T-helper 2 cell treated with Interferon-gamma antibody and Interleukin-4, amounts not matched to agents 5 μg/mL and 100 μg/mL, for 36 hours (primary cell): ENCODE results near the gene C14orf180.
"Not testable (repeated sequence)": the region's sequence is repeated elsewhere in the genome, so short reads cannot be mapped to it uniquely, and the experiment has no call there.

Source experiments
- DNase-seq: peaks from one replicate; pipeline ENCODE4 v3.0.0; 2021; ENCODE audit warnings: low spot score
- H3K27ac Mint-ChIP-seq: one replicate; pipeline ENCODE4 v1.8.0; 2021; ENCODE audit warnings: mild to moderate bottlenecking, mixed read lengths
- H3K27me3 Mint-ChIP-seq: one replicate; pipeline ENCODE4 v1.8.0; 2021; ENCODE audit warnings: low read depth, mixed read lengths
- H3K36me3 Mint-ChIP-seq: one replicate; pipeline ENCODE4 v1.8.0; 2021; ENCODE audit warnings: low read depth, mixed read lengths
- H3K4me1 Mint-ChIP-seq: one replicate; pipeline ENCODE4 v1.8.0; 2021; ENCODE audit warnings: low read depth, mixed read lengths
- H3K4me3 Mint-ChIP-seq: one replicate; pipeline ENCODE4 v1.8.0; 2022; ENCODE audit warnings: mild to moderate bottlenecking, moderate library complexity, mixed read lengths
- H3K9me3 Mint-ChIP-seq: one replicate; pipeline ENCODE4 v1.8.0; 2021; ENCODE audit warnings: mixed read lengths

The C14orf180 gene

DNA sequence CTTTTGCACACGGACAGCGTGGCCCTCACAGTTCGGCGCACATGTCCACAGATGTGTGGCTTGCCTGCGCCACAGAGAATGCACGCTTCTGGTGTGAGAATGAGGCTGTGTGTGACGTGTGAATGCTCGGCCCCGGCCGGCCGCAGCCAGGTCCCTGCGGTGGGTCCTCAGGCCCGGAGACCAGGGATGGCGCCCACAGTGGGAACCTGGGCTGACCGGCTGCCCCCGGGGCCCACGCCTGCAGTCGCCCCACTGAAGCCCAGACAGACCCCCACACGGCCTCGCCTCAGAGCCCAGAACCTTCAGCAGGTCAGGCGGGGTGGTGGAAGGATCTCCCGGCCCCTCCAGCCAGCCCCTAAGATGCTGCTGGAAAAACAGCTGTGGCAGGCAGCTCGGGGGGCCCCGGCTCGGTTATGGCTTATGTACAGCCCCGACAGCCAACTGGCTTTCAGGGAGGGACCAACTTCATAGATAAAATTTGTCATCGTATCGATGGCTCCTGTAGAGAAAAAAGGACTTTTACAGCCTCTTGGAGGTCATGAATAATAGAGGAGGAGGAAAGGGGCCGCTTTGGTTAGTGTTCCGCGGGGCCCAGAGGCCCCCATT, 4.5 kb upstream of the C14orf180 start:
- DNase-seq, result no peak
- Mint-ChIP-seq H3K27ac (no peak overlapping the region), H3K36me3 (no peaks in the 10 kb centered on the region), H3K9me3 (no peaks in the 10 kb centered on the region), H3K4me1 (no peaks in the 10 kb centered on the region), H3K4me3 (no peak overlapping the region), H3K27me3 (no peaks in the 10 kb centered on the region)

DNA sequence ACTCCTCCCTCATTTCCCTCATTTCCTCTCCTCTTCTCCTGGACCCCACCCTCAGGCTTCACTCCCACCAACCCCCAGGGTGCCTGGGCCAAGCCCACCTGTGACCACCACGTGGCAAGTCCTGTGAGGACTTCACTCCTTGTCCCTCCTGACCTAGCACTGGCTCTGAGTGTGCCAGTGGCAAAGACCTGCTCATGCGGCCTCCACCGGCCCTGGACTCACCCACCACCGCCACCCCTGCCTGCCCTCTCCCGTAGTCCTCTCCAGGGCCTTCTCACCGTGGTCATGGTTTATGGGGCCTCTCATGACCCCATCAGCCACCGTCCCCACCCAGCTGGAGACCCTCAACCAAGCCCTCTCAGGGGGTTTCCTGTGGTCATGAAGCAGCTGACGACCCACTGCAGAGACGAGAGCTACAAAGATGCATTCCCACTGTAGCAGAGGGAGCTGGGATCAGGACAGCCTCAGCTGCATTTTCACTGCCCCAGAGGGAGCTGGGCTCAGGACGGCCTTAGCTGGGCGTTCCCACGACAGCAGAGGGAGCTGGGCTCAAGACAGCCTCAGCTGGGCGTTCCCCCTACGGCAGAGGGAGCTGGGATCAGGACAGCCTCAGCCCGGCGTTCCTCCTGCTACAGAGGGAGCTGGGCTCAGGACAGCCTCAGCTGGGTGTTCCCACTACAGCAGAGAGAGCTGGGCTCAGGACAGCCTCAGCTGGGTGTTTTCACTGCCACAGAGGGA, 3.2 kb upstream of the C14orf180 start:
- Mint-ChIP-seq H3K4me3 (no peak overlapping the region), H3K36me3 (no peaks in the 10 kb centered on the region), H3K4me1 (no peaks in the 10 kb centered on the region), H3K9me3 (no peaks in the 10 kb centered on the region), H3K27me3 (no peaks in the 10 kb centered on the region), H3K27ac (no peak overlapping the region)
- DNase-seq, result no peak

DNA sequence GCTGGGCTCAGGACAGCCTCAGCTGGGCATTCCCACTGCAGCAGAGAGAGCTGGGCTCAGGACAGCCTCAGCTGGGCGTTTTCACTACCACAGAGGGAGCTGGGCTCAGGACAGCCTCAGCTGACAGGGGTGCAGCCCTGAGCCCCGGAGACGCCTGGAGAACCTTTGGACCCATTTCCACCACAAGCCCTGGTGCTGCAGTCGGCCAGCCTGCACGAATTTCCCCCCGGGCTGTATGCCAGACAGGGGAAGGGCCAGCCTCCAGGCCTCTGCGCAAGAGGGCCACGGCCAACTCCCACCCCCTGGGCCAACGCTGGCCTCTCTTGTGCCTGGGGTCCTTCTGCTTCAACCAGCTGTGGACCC, 2.6 kb upstream of the C14orf180 start:
- H3K36me3 Mint-ChIP-seq, result no peaks in the 10 kb centered on the region
- no peak for DNase-seq
- no peak overlapping the region for H3K27ac Mint-ChIP-seq

DNA sequence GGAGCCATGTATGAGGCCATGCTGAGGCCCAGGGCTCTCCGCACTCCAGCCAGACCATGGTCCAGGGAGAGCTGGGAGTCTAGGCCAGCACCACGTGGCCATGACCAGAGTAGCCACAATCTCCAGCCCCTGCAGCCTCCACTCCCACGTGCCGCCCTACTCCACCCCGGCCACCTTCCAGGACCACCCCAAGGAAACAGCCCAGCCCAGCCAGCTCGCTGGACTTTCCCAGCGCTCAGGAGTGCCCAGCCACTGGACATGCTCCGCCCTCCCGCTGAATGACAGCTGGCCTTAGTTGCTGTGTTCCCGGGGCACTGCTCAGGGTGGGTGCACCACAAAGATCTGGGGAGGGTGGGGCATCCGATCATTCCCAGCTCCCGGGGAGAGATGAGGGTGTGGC, 2.1 kb upstream of the C14orf180 start:
- no peak overlapping the region for H3K27ac Mint-ChIP-seq

More for the DNA sequence above, 2.6 kb upstream of the C14orf180 start:
- H3K4me1 Mint-ChIP-seq, result no peaks in the 10 kb centered on the region
- H3K9me3 Mint-ChIP-seq, result no peaks in the 10 kb centered on the region
- H3K27me3 Mint-ChIP-seq, result no peaks in the 10 kb centered on the region
- H3K4me3 Mint-ChIP-seq, result no peak overlapping the region

DNA sequence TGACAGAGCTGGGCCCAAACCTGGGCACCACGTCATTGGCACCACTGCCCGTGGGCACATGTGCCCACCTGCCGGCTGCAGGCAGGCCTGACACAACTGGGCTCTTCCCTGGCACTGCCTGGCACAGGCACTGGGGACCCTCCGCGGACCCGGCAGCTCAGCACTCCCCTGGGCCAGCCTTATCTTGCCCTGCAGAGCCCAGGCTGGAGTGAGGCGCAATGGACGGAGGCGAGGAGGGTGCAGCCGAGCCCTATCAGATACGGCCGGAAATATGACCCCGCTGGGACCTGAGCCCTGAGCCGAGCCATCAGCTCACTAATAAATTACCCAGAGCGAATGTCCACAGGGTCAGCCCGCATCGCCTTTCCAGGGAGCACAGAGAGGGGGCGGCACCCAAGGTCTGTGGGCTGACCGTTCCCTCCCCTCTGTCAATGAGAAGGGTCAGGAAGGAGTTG, 1.7 kb upstream of the C14orf180 start:
- H3K9me3 Mint-ChIP-seq, result no peaks in the 10 kb centered on the region
- H3K27me3 Mint-ChIP-seq, result no peaks in the 10 kb centered on the region
- DNase-seq, result no peak
- H3K36me3 Mint-ChIP-seq, result no peaks in the 10 kb centered on the region
- no peaks in the 10 kb centered on the region for H3K4me1 Mint-ChIP-seq
- no peak overlapping the region for H3K27ac Mint-ChIP-seq
- H3K4me3 Mint-ChIP-seq, result no peak overlapping the region

More for the DNA sequence above, 2.1 kb upstream of the C14orf180 start:
- DNase-seq, result no peak
- Mint-ChIP-seq H3K9me3 (no peaks in the 10 kb centered on the region), H3K4me3 (no peak overlapping the region), H3K36me3 (no peaks in the 10 kb centered on the region), H3K27me3 (no peaks in the 10 kb centered on the region), H3K4me1 (no peaks in the 10 kb centered on the region)

DNA sequence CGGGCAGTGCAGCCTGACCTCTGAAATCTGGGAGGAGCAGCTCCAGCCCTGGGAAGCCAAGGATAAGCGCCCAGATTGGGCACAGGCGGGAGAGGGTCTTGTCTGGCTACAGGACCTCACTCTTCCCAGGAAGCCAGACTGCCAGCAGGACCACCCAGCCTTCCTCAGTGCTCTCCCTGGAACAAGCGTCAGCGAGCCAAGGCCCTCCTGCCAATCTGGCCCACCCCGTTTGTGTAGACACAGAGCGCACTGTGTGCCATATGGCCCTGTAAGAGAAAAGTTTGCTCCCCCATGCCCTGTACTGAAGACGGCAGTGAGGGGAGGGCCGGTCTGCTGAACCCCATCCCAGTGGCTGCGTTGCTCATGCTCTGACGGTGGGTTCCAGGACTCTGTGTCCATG, 1.2 kb upstream of the C14orf180 start:
- Mint-ChIP-seq H3K27me3 (no peaks in the 10 kb centered on the region), H3K9me3 (no peaks in the 10 kb centered on the region), H3K27ac (no peak overlapping the region), H3K4me3 (no peak overlapping the region), H3K4me1 (no peaks in the 10 kb centered on the region), H3K36me3 (no peaks in the 10 kb centered on the region)
- DNase-seq, result no peak

DNA sequence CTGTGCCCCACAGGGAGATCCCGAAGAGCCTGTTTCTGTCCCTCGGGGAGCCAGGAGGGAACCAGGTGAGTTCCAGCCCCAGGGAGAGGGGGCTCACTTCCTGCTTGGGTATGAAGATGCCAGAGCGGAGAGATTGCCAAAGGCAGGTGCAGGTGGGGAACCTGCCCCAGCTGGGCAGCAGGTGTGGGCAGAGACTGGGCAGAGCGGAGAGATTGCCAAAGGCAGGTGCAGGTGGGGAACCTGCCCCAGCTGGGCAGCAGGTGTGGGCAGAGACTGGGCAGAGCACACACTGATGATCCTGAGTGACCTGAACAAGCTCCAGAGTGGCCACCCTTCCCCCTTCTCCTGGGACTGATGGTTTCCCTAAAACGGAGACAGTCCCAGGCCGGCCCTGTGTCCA, 375 bp downstream of the C14orf180 start:
- H3K9me3 Mint-ChIP-seq, H3K27me3 Mint-ChIP-seq, DNase-seq, H3K27ac Mint-ChIP-seq, H3K4me1 Mint-ChIP-seq, H3K4me3 Mint-ChIP-seq, H3K36me3 Mint-ChIP-seq: not testable (repeated sequence)

DNA sequence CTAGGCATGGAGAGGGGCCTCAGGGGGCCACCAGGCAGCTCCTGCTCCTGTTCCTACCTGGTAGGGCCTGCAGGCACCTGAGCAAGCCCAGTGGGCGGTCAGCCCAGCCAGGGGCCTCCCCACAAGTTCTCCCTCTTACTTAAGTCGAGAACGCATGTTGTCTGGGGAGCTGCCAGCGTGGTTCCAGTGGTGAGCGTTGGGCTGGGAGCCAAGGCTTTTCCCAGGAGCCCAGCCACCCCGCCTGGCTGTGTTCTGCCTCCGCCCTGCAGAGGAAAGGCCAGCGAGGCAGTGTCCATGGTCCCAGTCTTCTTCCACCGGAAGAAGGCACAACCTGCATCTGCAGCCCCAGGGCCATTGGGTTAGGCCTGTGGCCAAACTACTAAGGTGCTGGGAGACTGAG, 1.4 kb downstream of the C14orf180 start:
- H3K27me3 Mint-ChIP-seq, result no peaks in the 10 kb centered on the region
- H3K4me3 Mint-ChIP-seq, result no peak overlapping the region
- no peaks in the 10 kb centered on the region for H3K4me1 Mint-ChIP-seq
- no peaks in the 10 kb centered on the region for H3K36me3 Mint-ChIP-seq
- no peaks in the 10 kb centered on the region for H3K9me3 Mint-ChIP-seq
- DNase-seq, result no peak
- H3K27ac Mint-ChIP-seq, result no peak overlapping the region

DNA sequence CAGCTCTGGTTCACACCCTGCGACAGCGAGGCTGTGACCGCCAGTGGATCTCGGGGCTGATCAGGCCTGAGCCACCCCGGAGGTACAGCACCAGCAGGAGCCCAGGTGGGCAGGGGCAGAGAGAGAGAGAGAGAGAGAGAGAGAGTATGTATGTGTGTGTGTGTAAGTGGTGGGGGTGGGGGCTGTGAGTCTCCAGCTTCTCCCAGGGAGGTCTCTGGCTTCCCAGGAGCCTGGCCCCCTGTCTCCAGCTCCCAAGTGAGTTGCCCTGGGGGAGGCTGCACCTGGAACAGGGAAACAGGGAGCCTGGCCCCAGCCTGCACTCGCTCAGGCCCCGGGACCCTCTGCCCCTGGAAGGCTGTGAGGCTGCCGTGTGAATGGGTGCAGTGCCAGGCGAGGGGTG, 2.0 kb downstream of the C14orf180 start:
- Mint-ChIP-seq H3K9me3 (no peaks in the 10 kb centered on the region), H3K36me3 (no peaks in the 10 kb centered on the region), H3K4me3 (no peak overlapping the region), H3K27me3 (no peaks in the 10 kb centered on the region), H3K27ac (no peak overlapping the region), H3K4me1 (no peaks in the 10 kb centered on the region)
- no peak for DNase-seq

DNA sequence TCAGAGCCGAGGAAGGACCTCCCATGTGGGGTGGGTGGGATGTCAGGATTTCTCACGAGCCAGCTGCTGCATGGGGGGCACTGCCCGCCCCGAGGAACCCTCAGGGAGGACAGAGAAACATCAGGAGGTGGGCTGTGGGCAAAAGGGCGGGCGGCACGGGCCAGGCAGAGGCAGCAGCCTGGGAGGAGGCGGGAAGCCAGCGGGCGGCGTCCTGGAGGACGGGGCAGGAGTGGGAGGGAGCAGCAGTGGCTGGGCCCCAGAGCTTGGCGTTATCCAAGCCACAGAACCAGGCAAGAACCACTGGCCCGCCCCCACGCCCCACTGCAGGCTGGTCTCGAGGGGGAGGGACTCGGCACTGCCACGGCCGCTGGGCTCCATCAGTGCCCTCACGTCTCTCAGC, 2.4 kb downstream of the C14orf180 start:
- no peak overlapping the region for H3K4me3 Mint-ChIP-seq
- DNase-seq, result no peak
- no peak overlapping the region for H3K27ac Mint-ChIP-seq
- no peaks in the 10 kb centered on the region for H3K4me1 Mint-ChIP-seq
- no peaks in the 10 kb centered on the region for H3K9me3 Mint-ChIP-seq
- H3K36me3 Mint-ChIP-seq, result no peaks in the 10 kb centered on the region
- H3K27me3 Mint-ChIP-seq, result no peaks in the 10 kb centered on the region

DNA sequence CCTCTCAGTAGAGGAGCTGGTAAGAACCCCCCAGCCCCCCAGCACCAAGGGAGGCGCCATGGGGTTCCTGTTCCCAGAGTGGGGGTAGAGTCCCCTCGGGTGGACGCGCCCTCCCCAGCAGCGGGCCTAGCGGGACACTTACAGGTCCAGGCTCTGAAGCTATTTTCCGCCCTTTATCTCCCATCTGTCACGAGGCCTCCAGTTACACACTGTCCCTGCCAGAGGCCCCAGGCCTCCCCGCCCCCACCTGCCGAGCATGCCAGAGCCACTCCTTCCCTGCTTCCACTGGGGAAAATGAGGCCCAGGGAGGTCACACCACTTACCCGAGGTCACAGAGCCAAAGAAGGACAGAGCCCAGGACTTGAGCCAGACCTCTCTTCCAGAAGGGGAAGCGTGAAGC, 3.1 kb downstream of the C14orf180 start:
- no peaks in the 10 kb centered on the region for H3K4me1 Mint-ChIP-seq
- H3K9me3 Mint-ChIP-seq, result no peaks in the 10 kb centered on the region
- DNase-seq, result no peak
- no peaks in the 10 kb centered on the region for H3K36me3 Mint-ChIP-seq
- H3K4me3 Mint-ChIP-seq, result no peak overlapping the region
- H3K27me3 Mint-ChIP-seq, result no peaks in the 10 kb centered on the region
- H3K27ac Mint-ChIP-seq, result no peak overlapping the region

DNA sequence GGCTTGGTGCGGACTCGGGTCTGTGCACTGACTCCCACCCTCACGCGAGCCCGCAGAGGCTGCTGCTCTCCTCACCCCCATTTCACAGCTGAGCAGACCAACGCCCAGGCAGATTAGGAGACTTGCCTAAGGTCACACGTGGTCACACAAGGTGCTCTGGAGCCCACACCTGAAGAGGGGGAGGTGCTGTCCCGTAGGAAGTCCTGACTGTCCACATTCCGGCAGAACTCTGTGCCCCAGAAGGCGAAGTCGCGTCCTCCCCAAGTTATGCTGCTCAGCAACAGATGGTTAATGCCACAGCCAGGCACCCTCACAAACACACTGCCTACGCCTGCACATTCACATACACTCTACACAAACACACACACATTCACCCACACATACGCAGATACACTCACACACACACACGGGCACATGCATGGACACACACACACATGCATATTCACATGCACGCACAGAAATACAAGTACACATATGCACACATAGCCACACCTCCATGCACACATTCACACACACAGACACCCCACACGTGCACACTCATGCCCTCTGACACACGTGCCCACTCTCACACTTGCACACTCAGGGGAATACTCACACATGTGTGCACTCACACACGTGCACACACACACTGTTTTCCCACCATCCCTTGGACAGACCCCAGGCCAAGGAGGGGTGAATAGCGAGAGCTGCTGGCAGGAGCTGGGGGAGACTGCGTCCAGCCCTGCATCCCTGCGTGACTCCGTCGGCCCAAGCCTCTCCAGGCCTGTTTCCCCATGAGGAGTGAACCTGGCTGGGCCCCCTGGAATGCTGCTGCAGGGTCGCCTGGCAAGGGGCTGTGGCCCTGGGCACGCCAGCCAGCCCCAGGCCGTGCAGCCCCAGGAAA, 4.1 kb downstream of the C14orf180 start:
- DNase-seq, result no peak
- H3K4me3 Mint-ChIP-seq, result no peak overlapping the region
- H3K36me3 Mint-ChIP-seq, result no peaks in the 10 kb centered on the region
- no peak overlapping the region for H3K27ac Mint-ChIP-seq
- H3K27me3 Mint-ChIP-seq, result no peaks in the 10 kb centered on the region
- H3K9me3 Mint-ChIP-seq, result no peaks in the 10 kb centered on the region
- H3K4me1 Mint-ChIP-seq, result no peaks in the 10 kb centered on the region

DNA sequence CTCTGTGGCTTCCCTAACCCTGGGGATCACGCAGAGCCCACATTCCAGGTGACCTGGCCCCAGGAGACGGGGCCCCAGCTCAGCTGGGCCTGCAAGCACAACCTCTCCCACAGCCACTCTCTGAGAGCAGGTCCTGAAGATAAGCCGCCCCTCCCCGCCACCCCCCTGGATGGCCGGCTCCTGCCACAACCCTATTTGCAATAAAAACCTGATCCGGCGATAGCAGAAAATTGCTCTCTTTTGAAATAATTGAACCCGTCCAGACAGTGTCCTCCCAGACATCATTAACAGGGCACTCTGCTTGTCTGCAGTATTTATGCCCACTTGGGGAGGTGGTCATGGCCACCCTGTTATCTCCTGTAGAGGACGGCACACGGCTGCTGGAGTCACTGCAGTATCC, 5.0 kb downstream of the C14orf180 start:
- Mint-ChIP-seq H3K4me1 (no peaks in the 10 kb centered on the region), H3K36me3 (no peaks in the 10 kb centered on the region), H3K27ac (no peak overlapping the region), H3K4me3 (no peak overlapping the region), H3K9me3 (no peaks in the 10 kb centered on the region), H3K27me3 (no peaks in the 10 kb centered on the region)
- no peak for DNase-seq

DNA sequence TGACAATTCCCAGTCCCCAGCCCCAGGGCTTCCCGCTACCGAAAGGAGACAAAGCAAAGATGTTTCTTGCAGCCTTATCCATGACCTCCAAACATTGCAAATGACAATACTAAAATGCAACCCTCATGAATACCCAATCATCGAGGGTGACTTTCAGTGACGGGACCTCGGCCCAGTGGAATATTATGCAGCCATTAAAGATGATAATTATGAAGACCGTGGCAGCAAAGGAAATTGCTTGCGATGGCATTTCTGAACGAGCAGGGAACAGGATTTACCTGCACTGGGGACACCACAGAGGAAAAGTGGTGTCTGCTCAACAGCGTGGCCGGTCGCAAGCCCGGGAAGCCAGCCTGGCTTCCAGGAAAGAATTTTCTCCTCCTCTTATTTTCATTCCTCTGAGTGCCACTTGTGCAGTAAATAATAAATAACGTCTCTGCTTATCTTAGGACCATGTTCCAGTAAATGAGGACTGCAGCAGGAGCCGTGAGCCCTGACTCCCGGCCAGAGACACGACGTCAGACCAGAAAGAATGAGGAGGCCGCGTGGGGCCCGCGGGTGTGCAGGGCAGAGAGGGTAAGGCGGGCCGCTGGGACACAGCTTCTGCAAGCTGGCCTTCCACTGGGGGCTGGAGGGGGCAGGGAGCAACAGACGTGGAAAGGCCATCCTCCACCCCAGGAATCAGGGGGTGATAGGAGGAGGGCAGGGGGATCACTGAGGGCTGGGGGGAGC, 6.6 kb downstream of the C14orf180 start:
- Mint-ChIP-seq H3K27me3 (no peaks in the 10 kb centered on the region), H3K4me1 (no peaks in the 10 kb centered on the region), H3K36me3 (no peaks in the 10 kb centered on the region), H3K27ac (no peak overlapping the region), H3K4me3 (no peak overlapping the region), H3K9me3 (no peaks in the 10 kb centered on the region)
- no peak for DNase-seq
